ENCODE results near the gene AGBL5. TPM values are rescaled to one million over a fixed set of nuclear protein-coding genes. Genes with fewer than 3 reads are reported as not detected.
A peak's percentile ranks its signal among the peaks of the same experiment; 100 is the strongest.

Gene AGBL5, protein sequence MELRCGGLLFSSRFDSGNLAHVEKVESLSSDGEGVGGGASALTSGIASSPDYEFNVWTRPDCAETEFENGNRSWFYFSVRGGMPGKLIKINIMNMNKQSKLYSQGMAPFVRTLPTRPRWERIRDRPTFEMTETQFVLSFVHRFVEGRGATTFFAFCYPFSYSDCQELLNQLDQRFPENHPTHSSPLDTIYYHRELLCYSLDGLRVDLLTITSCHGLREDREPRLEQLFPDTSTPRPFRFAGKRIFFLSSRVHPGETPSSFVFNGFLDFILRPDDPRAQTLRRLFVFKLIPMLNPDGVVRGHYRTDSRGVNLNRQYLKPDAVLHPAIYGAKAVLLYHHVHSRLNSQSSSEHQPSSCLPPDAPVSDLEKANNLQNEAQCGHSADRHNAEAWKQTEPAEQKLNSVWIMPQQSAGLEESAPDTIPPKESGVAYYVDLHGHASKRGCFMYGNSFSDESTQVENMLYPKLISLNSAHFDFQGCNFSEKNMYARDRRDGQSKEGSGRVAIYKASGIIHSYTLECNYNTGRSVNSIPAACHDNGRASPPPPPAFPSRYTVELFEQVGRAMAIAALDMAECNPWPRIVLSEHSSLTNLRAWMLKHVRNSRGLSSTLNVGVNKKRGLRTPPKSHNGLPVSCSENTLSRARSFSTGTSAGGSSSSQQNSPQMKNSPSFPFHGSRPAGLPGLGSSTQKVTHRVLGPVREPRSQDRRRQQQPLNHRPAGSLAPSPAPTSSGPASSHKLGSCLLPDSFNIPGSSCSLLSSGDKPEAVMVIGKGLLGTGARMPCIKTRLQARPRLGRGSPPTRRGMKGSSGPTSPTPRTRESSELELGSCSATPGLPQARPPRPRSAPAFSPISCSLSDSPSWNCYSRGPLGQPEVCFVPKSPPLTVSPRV
- total RNA-seq (10 to 100 TPM; 17.3 to 22.3 TPM), polyA plus RNA-seq (10 to 100 TPM in 1 of 2 donors, 1 to 10 TPM in 1; 8.6 to 11.6 TPM)
- long read RNA-seq, donor 1, transcript AGBL5-201 (11 exons, 2,382 nt), result major isoform, 5 of 120 reads
- long read RNA-seq, donor 1, partial matches to known transcripts, result 111 of 120 reads
- long read RNA-seq, donor 1, other reads (novel, unspliced or antisense), result 0 of 120 reads
- long read RNA-seq, donor 2, partial matches to known transcripts, result 97 of 99 reads
- long read RNA-seq, donor 2, other reads (novel, unspliced or antisense), result 0 of 99 reads
- long read RNA-seq, donor 3, partial matches to known transcripts, result 0 of 4 reads
- long read RNA-seq, donor 3, other reads (novel, unspliced or antisense), result 0 of 4 reads
- long read RNA-seq, donor 4, partial matches to known transcripts, result 0 of 5 reads
- long read RNA-seq, donor 4, other reads (novel, unspliced or antisense), result 0 of 5 reads
- long read RNA-seq, donor 5, transcript AGBL5-201 (11 exons, 2,382 nt), result major isoform, 10 of 1,284 reads
- long read RNA-seq, donor 5, partial matches to known transcripts, result 426 of 1,284 reads
- long read RNA-seq, donor 5, other reads (novel, unspliced or antisense), result 845 of 1,284 reads

DNA sequence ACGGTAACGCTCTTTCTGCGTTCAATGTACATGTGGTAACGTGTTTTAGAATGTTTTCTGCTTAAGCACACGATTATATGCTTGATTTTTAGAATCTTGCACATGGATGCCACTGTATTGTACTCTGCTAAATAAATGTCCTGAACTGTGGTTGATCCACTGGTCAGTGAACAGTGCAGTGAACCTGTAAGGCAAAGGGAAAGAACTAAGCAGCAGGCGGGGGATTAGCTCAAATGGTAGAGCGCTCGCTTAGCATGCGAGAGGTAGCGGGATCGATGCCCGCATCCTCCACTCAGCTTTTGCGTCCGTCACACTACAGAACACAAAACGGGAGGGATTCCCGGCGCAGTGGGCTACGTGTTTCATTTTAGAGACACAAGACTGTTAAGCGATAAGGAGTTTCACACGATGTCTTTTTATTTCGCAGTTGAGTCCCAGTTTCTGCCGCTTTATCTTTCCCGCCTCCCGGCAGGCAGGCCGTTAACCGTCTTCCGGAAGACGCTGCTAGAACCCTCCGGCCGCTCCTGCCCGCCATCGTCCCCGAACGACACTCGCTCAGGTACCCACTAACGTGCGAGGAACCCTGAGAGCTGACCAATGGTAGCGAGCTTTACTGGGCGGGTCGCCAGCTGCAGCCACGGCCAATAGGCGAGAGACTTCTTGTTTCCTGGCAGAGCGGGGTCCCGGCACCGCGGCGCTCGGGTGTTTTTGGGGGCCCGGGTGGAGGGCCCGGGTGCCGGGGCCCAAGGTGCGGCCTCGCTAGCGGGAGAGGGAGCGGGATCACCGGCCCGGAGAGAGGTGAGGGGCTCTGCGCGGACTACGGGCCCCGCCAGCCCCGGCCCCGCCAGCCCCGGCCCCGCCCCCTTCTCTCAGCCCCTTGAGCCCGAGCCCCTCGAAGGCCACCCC is at the start of gene AGBL5:
Gene AGBL5 (plus strand): TSS at position 673 of the 906 bp plus-strand sequence. CDS start 1,291 bp downstream, outside the sequence.
- Histone ChIP-seq H3K9me3 (ENCODE audit: control insufficient read depth in 4 of 4, insufficient read depth in 3 of 4, low read length in 3 of 4) (no peaks in the 10 kb centered on the region), H3K27me3 (ENCODE audit: control insufficient read depth in 3 of 3, insufficient read depth in 3 of 3, low read length in 2 of 3) (no peaks in the 10 kb centered on the region), H3K4me3 (peak within 1 kb of the TSS; percentile 58), H3K27ac (ENCODE audit: low read depth in 1 of 2, low read length in 1 of 2) (peak within 1 kb of the TSS; percentile 84 to 91), H3K9ac (ENCODE audit: insufficient read depth in 1 of 2, low read length in 2 of 2) (peak within 1 kb of the TSS; percentile 76 to 91), H3K36me3 (ENCODE audit: control insufficient read depth in 4 of 4, insufficient read depth in 4 of 4, low read length in 4 of 4) (peaks cover 3 to 31% (median 21%) of the 10 kb centered on the region in 4 donors), H3K4me1 (ENCODE audit: control insufficient read depth in 5 of 5, insufficient read depth in 5 of 5, low read length in 5 of 5) (peaks cover 0 to 16% (median 2%) of the 10 kb centered on the region in 5 donors)
- WGBS, 2 donors, result 0% methylated on average over 57 to 67 of the region's 67 CpGs
- peak; percentile 97 for DNase-seq
- TF ChIP-seq, protein P1, sequence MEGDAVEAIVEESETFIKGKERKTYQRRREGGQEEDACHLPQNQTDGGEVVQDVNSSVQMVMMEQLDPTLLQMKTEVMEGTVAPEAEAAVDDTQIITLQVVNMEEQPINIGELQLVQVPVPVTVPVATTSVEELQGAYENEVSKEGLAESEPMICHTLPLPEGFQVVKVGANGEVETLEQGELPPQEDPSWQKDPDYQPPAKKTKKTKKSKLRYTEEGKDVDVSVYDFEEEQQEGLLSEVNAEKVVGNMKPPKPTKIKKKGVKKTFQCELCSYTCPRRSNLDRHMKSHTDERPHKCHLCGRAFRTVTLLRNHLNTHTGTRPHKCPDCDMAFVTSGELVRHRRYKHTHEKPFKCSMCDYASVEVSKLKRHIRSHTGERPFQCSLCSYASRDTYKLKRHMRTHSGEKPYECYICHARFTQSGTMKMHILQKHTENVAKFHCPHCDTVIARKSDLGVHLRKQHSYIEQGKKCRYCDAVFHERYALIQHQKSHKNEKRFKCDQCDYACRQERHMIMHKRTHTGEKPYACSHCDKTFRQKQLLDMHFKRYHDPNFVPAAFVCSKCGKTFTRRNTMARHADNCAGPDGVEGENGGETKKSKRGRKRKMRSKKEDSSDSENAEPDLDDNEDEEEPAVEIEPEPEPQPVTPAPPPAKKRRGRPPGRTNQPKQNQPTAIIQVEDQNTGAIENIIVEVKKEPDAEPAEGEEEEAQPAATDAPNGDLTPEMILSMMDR (IDR thresholded peaks at IDR 0.05; ENCODE audit: control extremely low read depth, extremely low read depth), result no peak
- ATAC-seq (ENCODE audit: insufficient read depth, low FRiP score), result peak; percentile 80

DNA sequence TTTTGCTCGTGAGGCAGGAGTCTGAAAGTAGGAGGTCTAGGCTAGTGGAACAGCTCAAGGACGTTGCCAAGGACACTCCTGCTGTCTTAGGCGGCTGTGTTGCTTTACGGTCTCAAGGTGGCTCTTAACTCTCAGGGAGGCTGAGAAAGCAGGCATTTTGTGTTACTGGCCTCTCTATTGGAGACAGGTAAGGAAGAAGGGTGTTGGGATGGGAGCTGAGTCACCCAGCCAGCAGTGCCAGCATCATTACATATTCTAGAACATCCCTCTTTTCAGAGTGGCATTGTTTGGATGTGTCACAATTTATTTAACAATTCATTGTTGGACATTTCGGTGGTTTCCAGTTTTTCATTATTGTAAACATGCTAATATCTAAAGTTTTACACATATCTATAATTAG is 49.5 kb upstream of the AGBL5 start:
- no peak overlapping the region for H3K27ac ChIP-seq (ENCODE audit: low read depth in 1 of 2, low read length in 1 of 2)
- no peak overlapping the region for H3K9ac ChIP-seq (ENCODE audit: insufficient read depth in 1 of 2, low read length in 2 of 2)
- no peaks in the 10 kb centered on the region for H3K4me1 ChIP-seq (ENCODE audit: control insufficient read depth in 5 of 5, insufficient read depth in 5 of 5, low read length in 5 of 5)
- TF ChIP-seq, protein P1 (IDR thresholded peaks at IDR 0.05; ENCODE audit: control extremely low read depth, extremely low read depth), result no peak
- no peaks in the 10 kb centered on the region for H3K9me3 ChIP-seq (ENCODE audit: control insufficient read depth in 4 of 4, insufficient read depth in 3 of 4, low read length in 3 of 4)
- 68 to 78% methylated on average over 5 of the region's 5 CpGs for WGBS, 2 donors
- no peaks in the 10 kb centered on the region for H3K36me3 ChIP-seq (ENCODE audit: control insufficient read depth in 4 of 4, insufficient read depth in 4 of 4, low read length in 4 of 4)
- no peak overlapping the region for H3K4me3 ChIP-seq
- no peak for ATAC-seq (ENCODE audit: insufficient read depth, low FRiP score)
- no peak for DNase-seq
- H3K27me3 ChIP-seq (ENCODE audit: control insufficient read depth in 3 of 3, insufficient read depth in 3 of 3, low read length in 2 of 3), result no peaks in the 10 kb centered on the region

DNA sequence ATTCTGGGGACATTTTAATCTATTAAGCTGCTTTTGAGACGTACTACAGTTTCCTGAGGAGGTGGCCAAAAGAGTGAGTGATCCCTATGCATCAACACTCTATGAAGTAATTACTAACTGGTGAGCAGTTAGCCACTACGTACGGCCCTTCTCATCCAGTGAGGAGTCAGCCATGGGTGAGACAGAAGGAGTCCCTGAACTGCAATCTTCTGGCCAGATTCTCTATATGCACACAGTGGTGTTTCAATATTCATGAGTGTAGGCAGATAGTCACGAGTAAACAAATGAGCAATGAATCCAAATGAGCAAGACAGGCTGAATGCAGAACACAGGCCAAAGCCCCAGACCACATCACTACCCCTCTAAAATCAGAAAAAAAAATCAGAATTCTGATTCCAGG is 48.5 kb upstream of the AGBL5 start:
- DNase-seq (no peak), ATAC-seq (ENCODE audit: insufficient read depth, low FRiP score) (no peak)
- no peaks in the 10 kb centered on the region for H3K36me3 ChIP-seq (ENCODE audit: control insufficient read depth in 4 of 4, insufficient read depth in 4 of 4, low read length in 4 of 4)
- TF ChIP-seq, protein P1 (IDR thresholded peaks at IDR 0.05; ENCODE audit: control extremely low read depth, extremely low read depth), result no peak
- WGBS, 2 donors, result 90 to 92% methylated on average over 4 of the region's 4 CpGs
- no peak overlapping the region for H3K9ac ChIP-seq (ENCODE audit: insufficient read depth in 1 of 2, low read length in 2 of 2)
- H3K27me3 ChIP-seq (ENCODE audit: control insufficient read depth in 3 of 3, insufficient read depth in 3 of 3, low read length in 2 of 3), result no peaks in the 10 kb centered on the region
- H3K4me3 ChIP-seq, result no peak overlapping the region
- H3K27ac ChIP-seq (ENCODE audit: low read depth in 1 of 2, low read length in 1 of 2), result no peak overlapping the region
- H3K4me1 ChIP-seq (ENCODE audit: control insufficient read depth in 5 of 5, insufficient read depth in 5 of 5, low read length in 5 of 5), result peaks cover 0 to 4% (median 0%) of the 10 kb centered on the region in 5 donors
- H3K9me3 ChIP-seq (ENCODE audit: control insufficient read depth in 4 of 4, insufficient read depth in 3 of 4, low read length in 3 of 4), result no peaks in the 10 kb centered on the region
